Measurements from ENCODE around the gene CNDP1.
"Not testable (repeated sequence)": the region's sequence is repeated elsewhere in the genome, so short reads cannot be mapped to it uniquely, and the experiment has no call there.

The CNDP1 gene

GRCh38 chr18:74495581-74496507 is 38.5 kb upstream of the CNDP1 start, which contains the start of gene CNDP2:
TSS of gene CNDP2 (plus strand) at chr18:74496363. CDS start at chr18:74499974, 3,611 bp downstream.
- peaks cover 4% of the 10 kb centered on the region for H3K36me3 ChIP-seq (ENCODE audit: insufficient read depth, low read length)
- H3K9me3 ChIP-seq (ENCODE audit: low read depth, low read length) = no peaks in the 10 kb centered on the region
- peak within 1 kb of the TSS; percentile 42; the same call in 1 of the 2 replicates for H3K27ac ChIP-seq
- peak within 1 kb of the TSS; percentile 87 for H3K9ac ChIP-seq (ENCODE audit: insufficient read length)
- peak; percentile 66 for DNase-seq (ENCODE audit: low read depth, low spot score)
- peak within 1 kb of the TSS; percentile 90 for H3K4me3 ChIP-seq
- TF ChIP-seq POLR2AphosphoS5 (IDR thresholded peaks at IDR 0.05; ENCODE audit: borderline replicate concordance, low read depth, low read length) (peak; percentile 94), FOXP2 (optimal IDR thresholded peaks at IDR 0.05; ENCODE audit: control extremely low read depth, extremely low read length, insufficient read depth) (no peak)

- Histone ChIP-seq H3K9me3 (ENCODE audit: low read depth, low read length) (no peaks in the 10 kb centered on the region), H3K27ac (no peak overlapping the region; the same call in 1 of the 2 replicates), H3K9ac (ENCODE audit: insufficient read length) (peak overlapping the region; percentile 87), H3K4me3 (peak overlapping the region; percentile 90), H3K36me3 (ENCODE audit: insufficient read depth, low read length) (peaks cover 10% of the 10 kb centered on the region)
- TF ChIP-seq FOXP2 (optimal IDR thresholded peaks at IDR 0.05; ENCODE audit: control extremely low read depth, extremely low read length, insufficient read depth) (no peak), POLR2AphosphoS5 (IDR thresholded peaks at IDR 0.05; ENCODE audit: borderline replicate concordance, low read depth, low read length) (no peak), EZH2 (IDR thresholded peaks at IDR 0.05) (no peak)
- DNase-seq (ENCODE audit: low read depth, low spot score) = no peak
Observed at GRCh38 chr18:74496508-74497323, 37.6 kb upstream of the CNDP1 start.

- DNase-seq (ENCODE audit: low read depth, low spot score) = no peak
- Histone ChIP-seq H3K9ac (ENCODE audit: insufficient read length) (no peak overlapping the region), H3K9me3 (ENCODE audit: low read depth, low read length) (no peaks in the 10 kb centered on the region), H3K4me3 (peak overlapping the region; percentile 90), H3K36me3 (ENCODE audit: insufficient read depth, low read length) (peaks cover 13% of the 10 kb centered on the region), H3K27ac (no peak overlapping the region)
- TF ChIP-seq EZH2 (IDR thresholded peaks at IDR 0.05) (no peak), FOXP2 (optimal IDR thresholded peaks at IDR 0.05; ENCODE audit: control extremely low read depth, extremely low read length, insufficient read depth) (no peak), POLR2AphosphoS5 (IDR thresholded peaks at IDR 0.05; ENCODE audit: borderline replicate concordance, low read depth, low read length) (no peak)
Observed at GRCh38 chr18:74497324-74497676, 37.0 kb upstream of the CNDP1 start.

- no peak for DNase-seq (ENCODE audit: low read depth, low spot score)
- Histone ChIP-seq H3K4me3 (no peak overlapping the region), H3K27ac (no peak overlapping the region), H3K9me3 (ENCODE audit: low read depth, low read length) (no peaks in the 10 kb centered on the region), H3K9ac (ENCODE audit: insufficient read length) (no peak overlapping the region), H3K36me3 (ENCODE audit: insufficient read depth, low read length) (peaks cover 17% of the 10 kb centered on the region)
- no peak for TF ChIP-seq FOXP2 (optimal IDR thresholded peaks at IDR 0.05; ENCODE audit: control extremely low read depth, extremely low read length, insufficient read depth)
- no peak for TF ChIP-seq EZH2 (IDR thresholded peaks at IDR 0.05)
- TF ChIP-seq POLR2AphosphoS5 (IDR thresholded peaks at IDR 0.05; ENCODE audit: borderline replicate concordance, low read depth, low read length) = no peak; the same call in 1 of the 2 replicates
Observed at GRCh38 chr18:74497778-74498177, 36.5 kb upstream of the CNDP1 start.

- Histone ChIP-seq H3K9me3 (ENCODE audit: low read depth, low read length) (no peaks in the 10 kb centered on the region), H3K4me3 (no peak overlapping the region), H3K9ac (ENCODE audit: insufficient read length) (no peak overlapping the region), H3K36me3 (ENCODE audit: insufficient read depth, low read length) (peaks cover 20% of the 10 kb centered on the region), H3K27ac (no peak overlapping the region; the same call in 1 of the 2 replicates)
- DNase-seq (ENCODE audit: low read depth, low spot score) = no peak
- TF ChIP-seq FOXP2 (optimal IDR thresholded peaks at IDR 0.05; ENCODE audit: control extremely low read depth, extremely low read length, insufficient read depth) (no peak), EZH2 (IDR thresholded peaks at IDR 0.05) (no peak), POLR2AphosphoS5 (IDR thresholded peaks at IDR 0.05; ENCODE audit: borderline replicate concordance, low read depth, low read length) (peak; percentile 47; the same call in 1 of the 2 replicates)
Observed at GRCh38 chr18:74498712-74499627, 35.3 kb upstream of the CNDP1 start.

- no peak for DNase-seq (ENCODE audit: low read depth, low spot score)
- Histone ChIP-seq H3K27ac (no peak overlapping the region), H3K4me3 (no peak overlapping the region), H3K9me3 (ENCODE audit: low read depth, low read length) (no peaks in the 10 kb centered on the region), H3K9ac (ENCODE audit: insufficient read length) (no peak overlapping the region), H3K36me3 (ENCODE audit: insufficient read depth, low read length) (peaks cover 20% of the 10 kb centered on the region)
- TF ChIP-seq FOXP2 (optimal IDR thresholded peaks at IDR 0.05; ENCODE audit: control extremely low read depth, extremely low read length, insufficient read depth) = no peak
- TF ChIP-seq POLR2AphosphoS5 (IDR thresholded peaks at IDR 0.05; ENCODE audit: borderline replicate concordance, low read depth, low read length) = no peak
- TF ChIP-seq EZH2 (IDR thresholded peaks at IDR 0.05) = no peak
Observed at GRCh38 chr18:74499633-74500032, 34.7 kb upstream of the CNDP1 start.

GRCh38 chr18:74500372-74500771 is 33.9 kb upstream of the CNDP1 start:
- no peak for DNase-seq (ENCODE audit: low read depth, low spot score)
- H3K4me3 ChIP-seq = no peak overlapping the region
- peaks cover 20% of the 10 kb centered on the region for H3K36me3 ChIP-seq (ENCODE audit: insufficient read depth, low read length)
- H3K9ac ChIP-seq (ENCODE audit: insufficient read length) = no peak overlapping the region
- no peak overlapping the region for H3K27ac ChIP-seq
- no peaks in the 10 kb centered on the region for H3K9me3 ChIP-seq (ENCODE audit: low read depth, low read length)
- TF ChIP-seq FOXP2 (optimal IDR thresholded peaks at IDR 0.05; ENCODE audit: control extremely low read depth, extremely low read length, insufficient read depth) (no peak), EZH2 (IDR thresholded peaks at IDR 0.05) (no peak), POLR2AphosphoS5 (IDR thresholded peaks at IDR 0.05; ENCODE audit: borderline replicate concordance, low read depth, low read length) (no peak)

GRCh38 chr18:74500774-74501173 is 33.5 kb upstream of the CNDP1 start:
- Histone ChIP-seq H3K27ac (peak overlapping the region; percentile 11; the same call in 1 of the 2 replicates), H3K36me3 (ENCODE audit: insufficient read depth, low read length) (peaks cover 20% of the 10 kb centered on the region)
- H3K4me3 ChIP-seq; DNase-seq (ENCODE audit: low read depth, low spot score); H3K9ac ChIP-seq (ENCODE audit: insufficient read length); H3K9me3 ChIP-seq (ENCODE audit: low read depth, low read length): not testable (repeated sequence)

Data from SK-N-MC (cell line).